GM18502 (cell line): ENCODE results near the gene ARHGEF12.

ENCODE experiments used
- ATAC-seq: cut with Tn5 transposase; IDR thresholded peaks from one replicate; pipeline ENCODE4 v1.9.1; 2021; ENCODE audit warnings: mild to moderate bottlenecking; ENCODE audit not compliant: unreplicated experiment, poor library complexity

ARHGEF12 gene

GRCh38 chr11:120383518-120384155 lies 47.4 kb downstream of the ARHGEF12 start:
- no peak for ATAC-seq

GRCh38 chr11:120384476-120384875 lies 48.3 kb downstream of the ARHGEF12 start:
- no peak for ATAC-seq

DNA sequence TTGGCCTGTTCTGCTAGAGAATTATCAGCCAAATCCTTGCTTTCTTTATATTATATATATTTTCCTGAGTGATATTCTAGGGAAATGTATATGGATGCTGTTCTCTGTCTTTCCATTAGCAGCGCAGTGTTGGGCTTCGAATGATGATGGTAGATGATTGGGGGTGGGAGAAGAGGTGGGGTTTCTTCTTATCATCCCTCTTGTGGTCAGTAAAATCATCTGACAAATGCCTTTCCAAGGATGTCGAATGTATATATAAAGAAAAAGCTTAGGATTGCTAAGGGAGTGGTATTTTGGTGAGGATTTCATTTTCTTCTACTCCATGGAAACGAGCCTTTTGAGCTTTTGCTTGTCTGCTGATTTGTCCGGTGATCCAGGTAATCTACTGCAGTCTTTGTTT lies 48.9 kb downstream of the ARHGEF12 start:
- no peak for ATAC-seq

DNA sequence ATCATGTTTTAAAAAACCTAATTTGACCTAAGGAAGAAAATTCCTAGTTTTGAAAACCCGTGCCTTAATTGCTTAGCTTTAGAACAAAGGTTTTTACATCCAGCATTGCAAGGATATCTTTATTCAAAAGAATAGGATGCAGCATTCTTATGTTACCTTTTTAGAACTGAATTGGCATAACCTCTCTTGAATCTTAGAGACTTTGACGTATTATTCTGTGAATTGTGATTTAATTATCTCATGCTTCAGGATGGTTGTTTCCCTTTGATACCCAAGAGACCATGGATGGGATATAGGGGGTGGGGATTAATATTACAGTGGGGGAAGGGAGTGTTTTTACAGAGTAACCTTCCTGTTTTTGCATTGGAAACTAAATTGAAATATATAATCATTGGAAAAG lies 49.4 kb downstream of the ARHGEF12 start:
- no peak for ATAC-seq

- no peak for ATAC-seq
Measured at GRCh38 chr11:120386318-120386717, 50.1 kb downstream of the ARHGEF12 start.

DNA sequence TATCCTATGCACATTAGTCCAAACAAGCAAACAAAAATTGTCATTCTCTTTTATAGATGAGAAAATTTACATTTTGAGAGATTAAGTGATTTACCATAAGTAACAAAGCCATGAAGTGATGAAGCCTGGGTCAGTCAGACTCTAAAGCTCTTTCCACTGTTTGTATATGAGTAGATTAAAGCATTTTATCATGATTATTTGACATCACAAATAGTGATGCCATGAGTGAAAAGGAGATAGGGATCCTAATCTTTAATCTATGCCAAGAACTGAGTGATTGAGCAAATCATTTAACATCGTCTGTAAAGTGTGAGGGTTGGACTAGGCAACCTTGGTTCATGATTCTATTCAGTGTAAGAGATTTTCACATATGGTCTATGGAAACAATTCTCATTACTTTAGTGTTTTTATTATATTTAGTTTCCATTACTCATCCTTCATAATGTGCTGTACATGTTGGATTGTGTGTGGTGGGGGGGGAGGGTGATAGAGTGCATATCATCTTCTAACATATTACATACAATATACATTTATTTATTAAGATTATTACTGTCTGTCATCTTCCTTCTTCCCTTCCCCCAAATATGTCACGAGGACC lies 50.7 kb downstream of the ARHGEF12 start:
- no peak for ATAC-seq

DNA sequence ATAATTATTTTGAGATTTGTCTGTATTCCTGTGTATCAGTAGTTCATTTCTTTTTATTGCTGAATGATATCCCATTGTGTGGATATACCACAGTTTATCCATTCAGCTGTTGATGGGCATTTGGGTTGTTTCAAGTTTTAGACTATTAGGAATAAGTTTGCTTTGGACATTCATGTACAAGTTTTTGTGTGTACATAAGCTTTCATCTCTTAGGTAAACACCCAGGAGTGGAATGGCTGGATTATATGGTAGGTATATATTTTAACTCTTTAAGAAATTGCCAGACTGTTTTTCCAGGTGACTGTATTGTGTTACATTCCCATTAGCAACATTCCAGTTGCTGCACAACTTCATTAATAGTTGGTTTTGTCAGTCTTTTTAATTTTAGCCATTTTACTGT lies 52.0 kb downstream of the ARHGEF12 start:
- ATAC-seq, result no peak

DNA sequence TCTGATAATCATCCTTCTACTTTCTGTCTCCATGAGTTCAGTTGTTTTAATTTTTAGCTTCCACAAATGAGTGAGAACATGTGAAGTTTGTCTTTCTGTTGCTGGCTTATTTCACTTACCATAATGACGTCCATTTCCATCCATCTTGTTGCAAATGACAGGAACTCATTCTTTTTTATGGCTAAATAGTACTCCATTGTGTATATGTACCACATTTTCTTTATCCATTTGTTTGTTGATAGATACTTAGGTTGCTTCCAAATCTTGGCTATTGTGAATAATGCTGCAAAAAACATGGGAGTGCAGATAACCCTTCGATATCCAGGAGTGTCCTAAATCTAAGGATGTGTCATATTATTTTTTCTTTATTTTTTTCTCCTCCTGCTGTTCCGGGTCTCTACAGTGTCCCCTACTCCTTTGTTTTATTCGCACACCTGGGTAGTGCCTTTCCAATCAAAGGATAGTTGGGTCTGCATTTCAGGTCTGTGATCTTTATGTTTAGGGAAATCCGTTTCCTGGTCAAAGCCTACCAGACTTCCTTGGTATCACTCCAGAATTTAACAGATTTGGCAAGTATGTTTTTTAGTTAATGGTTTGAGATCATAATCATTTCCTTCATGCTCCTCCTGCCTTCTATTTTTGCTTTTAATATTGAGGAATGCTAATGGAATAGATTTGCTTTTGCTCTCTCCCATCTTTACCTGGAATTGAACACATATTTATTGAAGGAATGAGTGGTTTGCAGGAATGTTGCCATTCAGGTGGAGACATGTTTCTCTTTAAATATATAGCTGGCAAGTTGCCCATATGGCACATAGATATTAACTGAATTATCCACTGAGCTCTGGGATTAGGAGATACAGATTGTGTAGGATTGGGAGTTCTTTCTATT lies 53.7 kb downstream of the ARHGEF12 start:
- ATAC-seq, result no peak

DNA sequence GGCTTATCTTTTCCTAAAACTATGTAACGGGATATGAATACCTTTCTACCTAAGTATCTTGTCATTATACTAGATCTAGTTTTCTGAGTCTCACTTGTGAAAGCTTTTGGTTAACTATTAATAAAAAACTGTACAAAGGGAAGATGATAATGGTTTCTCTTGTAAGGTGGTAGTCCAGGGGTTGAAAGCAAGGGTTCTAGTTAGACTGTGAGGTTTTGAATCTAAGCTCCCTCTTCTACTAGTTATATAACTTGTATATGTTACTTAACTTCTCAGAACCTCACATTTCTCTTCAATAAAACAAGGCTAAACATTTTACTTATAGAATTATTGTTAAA lies 54.3 kb downstream of the ARHGEF12 start:
- no peak for ATAC-seq

GRCh38 chr11:120391292-120391691 lies 55.1 kb downstream of the ARHGEF12 start:
- ATAC-seq, result no peak

- no peak for ATAC-seq
Measured at GRCh38 chr11:120391854-120392253, 55.6 kb downstream of the ARHGEF12 start.

DNA sequence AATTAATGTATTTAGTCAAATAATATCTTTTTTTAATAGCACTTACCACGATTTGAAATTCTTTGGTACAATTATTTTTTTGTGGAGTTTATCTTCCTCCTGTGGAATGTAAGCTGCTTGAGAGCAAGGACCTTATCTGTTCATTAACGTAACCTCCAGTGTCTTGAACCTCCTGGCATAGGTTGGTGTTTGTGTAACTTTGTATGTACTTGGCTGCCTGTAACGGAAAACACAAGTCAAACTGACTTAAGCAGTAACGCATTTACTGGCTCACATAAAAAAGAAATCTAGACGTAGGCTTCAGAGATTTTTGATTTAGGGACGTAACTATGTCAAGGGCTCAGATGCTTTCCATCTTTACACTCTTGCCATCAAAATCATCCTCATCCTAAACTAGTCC lies 56.1 kb downstream of the ARHGEF12 start:
- no peak for ATAC-seq

- no peak for ATAC-seq
Measured at GRCh38 chr11:120392793-120393192, 56.6 kb downstream of the ARHGEF12 start.

- ATAC-seq, result no peak
Measured at GRCh38 chr11:120394119-120394518, 57.9 kb downstream of the ARHGEF12 start.

- no peak for ATAC-seq
Measured at GRCh38 chr11:120395778-120396177, 59.6 kb downstream of the ARHGEF12 start.

GRCh38 chr11:120398132-120398531 lies 61.9 kb downstream of the ARHGEF12 start:
- no peak for ATAC-seq

DNA sequence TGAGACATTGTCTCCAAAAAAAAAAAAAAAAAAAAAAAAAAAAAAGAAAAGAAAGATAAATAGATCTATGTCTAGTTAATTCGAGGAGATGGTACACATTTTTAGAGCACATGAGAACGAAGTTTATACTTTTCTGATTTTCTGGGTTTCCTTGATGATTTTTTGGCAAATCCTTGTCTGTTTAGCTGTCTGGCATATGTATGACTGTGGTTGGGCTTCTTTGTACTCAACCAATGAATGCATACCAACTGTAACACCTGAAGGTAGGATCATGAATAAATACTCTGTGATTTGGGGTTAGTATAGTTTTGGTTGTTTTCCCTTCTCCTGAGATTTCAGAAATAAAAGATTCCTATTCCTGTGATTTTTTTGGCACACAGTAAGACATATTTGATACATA lies 63.1 kb downstream of the ARHGEF12 start:
- no peak for ATAC-seq

GRCh38 chr11:120400564-120401364 lies 64.6 kb downstream of the ARHGEF12 start:
- ATAC-seq, result no peak

DNA sequence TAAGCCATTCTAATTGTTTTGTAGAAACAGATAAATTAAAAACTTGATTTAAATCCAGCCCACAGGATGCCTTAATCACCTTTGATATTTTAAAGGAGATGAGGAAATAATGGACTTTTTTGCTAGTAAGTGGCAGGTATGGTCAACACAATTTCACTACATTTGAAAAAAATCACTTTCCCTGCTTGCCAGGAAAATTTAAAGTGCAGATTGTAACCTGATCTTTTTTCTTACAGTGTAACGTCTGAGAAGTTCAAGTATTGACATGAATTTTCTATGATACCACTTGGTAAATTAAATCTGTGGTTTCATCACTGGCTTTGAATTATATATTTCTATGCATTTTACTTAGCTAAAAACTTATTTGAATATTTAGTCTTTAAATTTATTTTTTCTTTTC lies 65.3 kb downstream of the ARHGEF12 start:
- ATAC-seq, result no peak

GRCh38 chr11:120403966-120404365 lies 67.8 kb downstream of the ARHGEF12 start:
- no peak for ATAC-seq

DNA sequence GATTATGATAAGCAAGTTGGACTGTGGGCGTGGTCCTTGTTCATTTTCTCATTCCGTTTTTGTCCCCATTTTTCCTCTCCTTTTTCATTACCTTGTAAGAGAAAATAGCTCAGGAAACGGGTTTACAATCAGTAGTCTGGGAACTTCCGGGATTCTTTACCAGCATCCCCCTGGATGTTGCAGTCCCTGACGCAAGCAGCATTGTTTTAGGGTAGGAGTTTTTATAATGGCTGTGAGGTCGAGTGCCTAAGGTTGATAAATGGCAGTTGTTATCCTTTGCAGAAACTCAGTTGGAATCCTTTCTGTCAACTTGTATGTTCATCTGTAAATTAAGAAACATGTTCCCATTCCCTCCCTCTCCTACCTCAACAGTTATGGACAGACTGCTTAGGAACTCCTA lies 68.3 kb downstream of the ARHGEF12 start:
- ATAC-seq, result no peak
